GM23338 (cell line): ENCODE data around the gene ZNHIT1. TPM values are rescaled to one million over a fixed set of nuclear protein-coding genes. Genes with fewer than 3 reads are reported as not detected.

Source experiments
- ATAC-seq: fragments of 200-7000 bp; cut with Tn5 transposase; 3 replicates; pipeline ENCODE4 v1.9.1; 2020
- DNase-seq: peaks from one replicate; pipeline ENCODE4 v3.0.0-alpha.2; 2015; ENCODE audit warnings: low spot score
- H2AFZ ChIP-seq: fragments of 200-600 bp; sonication (generic); 2 replicates; pipeline ENCODE4 v1.8.0; 2016; ENCODE audit warnings: antibody characterized with exemption, mild to moderate bottlenecking, moderate library complexity
- H3F3A ChIP-seq: fragments of 200-600 bp; sonication (generic); replicated peaks from 2 replicates; pipeline ENCODE4 v1.8.0; 2017; ENCODE audit warnings: antibody characterized with exemption, mixed run types, low read depth
- H3K27ac ChIP-seq: fragments of 200-600 bp; sonication (generic); 2 replicates; pipeline ENCODE4 v1.6.1; 2016; ENCODE audit warnings: low read depth
- H3K27me3 ChIP-seq: fragments of 200-600 bp; sonication (generic); 2 replicates; pipeline ENCODE4 v1.8.0; 2016; ENCODE audit warnings: mild to moderate bottlenecking, mixed run types, moderate library complexity; ENCODE audit not compliant: insufficient read depth
- H3K36me3 ChIP-seq: fragments of 200-600 bp; sonication (generic); 2 replicates; pipeline ENCODE4 v1.8.0; 2016; ENCODE audit warnings: mild to moderate bottlenecking; ENCODE audit not compliant: insufficient read depth
- H3K4me1 ChIP-seq: fragments of 200-600 bp; sonication (generic); 2 replicates; pipeline ENCODE4 v1.8.0; 2016; ENCODE audit warnings: mild to moderate bottlenecking, moderate library complexity; ENCODE audit not compliant: insufficient read depth
- H3K4me2 ChIP-seq: fragments of 200-600 bp; sonication (generic); 2 replicates; pipeline ENCODE4 v1.7.1; 2017; ENCODE audit warnings: mixed run types
- H3K4me3 ChIP-seq: fragments of 200-600 bp; sonication (generic); 2 replicates; pipeline ENCODE4 v1.6.1; 2016; ENCODE audit warnings: mixed run types
- H3K79me2 ChIP-seq: fragments of 200-600 bp; sonication (generic); replicated peaks from 2 replicates; pipeline ENCODE4 v1.8.0; 2017; ENCODE audit warnings: mild to moderate bottlenecking; ENCODE audit not compliant: insufficient read depth
- H3K9me2 ChIP-seq: fragments of 200-600 bp; sonication (generic); 2 replicates; pipeline ENCODE4 v1.8.0; 2017; ENCODE audit not compliant: insufficient read depth
- H4K20me1 ChIP-seq: fragments of 200-600 bp; sonication (generic); replicated peaks from 2 replicates; pipeline ENCODE4 v1.8.0; 2017; ENCODE audit warnings: mild to moderate bottlenecking; ENCODE audit not compliant: insufficient read depth
- H3K27ac Mint-ChIP-seq: 2 replicates; pipeline ENCODE4 v1.8.0; 2020; ENCODE audit warnings: inconsistent platforms, mild to moderate bottlenecking, moderate library complexity, mixed read lengths
- H3K27me3 Mint-ChIP-seq: 3 replicates; pipeline ENCODE4 v1.8.0; 2022; ENCODE audit warnings: low read depth, mild to moderate bottlenecking, moderate library complexity, mixed read lengths, inconsistent platforms; ENCODE audit not compliant: insufficient read depth, poor library complexity
- H3K36me3 Mint-ChIP-seq: 3 replicates; pipeline ENCODE4 v1.8.0; 2021; ENCODE audit warnings: low read depth, mild to moderate bottlenecking, inconsistent platforms, moderate library complexity, mixed read lengths
- H3K4me1 Mint-ChIP-seq: 3 replicates; pipeline ENCODE4 v1.8.0; 2020; ENCODE audit warnings: mild to moderate bottlenecking, inconsistent platforms, mixed read lengths
- H3K4me3 Mint-ChIP-seq: 3 replicates; pipeline ENCODE4 v1.8.0; 2021; ENCODE audit warnings: moderate library complexity, mild to moderate bottlenecking, inconsistent platforms, mixed read lengths
- H3K9me3 Mint-ChIP-seq: 3 replicates; pipeline ENCODE4 v1.8.0; 2020; ENCODE audit warnings: moderate library complexity, mild to moderate bottlenecking, inconsistent platforms, mixed read lengths
- CREB1 ChIP-seq: fragments of 250-450 bp; sonication (Bioruptor Pico); IDR thresholded peaks from 2 replicates; pipeline ENCODE4 v1.5.0; 2020; ENCODE audit warnings: low read depth, mild to moderate bottlenecking, moderate library complexity
- CTCF ChIP-seq, 2 experiments: fragments of 200-600 bp in 1 of 2; sonication (generic) in 1 of 2; conservative IDR thresholded peaks; 2 replicates each; pipeline versions ENCODE4 v1.5.1 to v1.6.1; 2016 to 2017; ENCODE audit warnings: antibody characterized with exemption in 2 of 2, low read depth in 2 of 2, mild to moderate bottlenecking in 2 of 2, moderate library complexity in 1 of 2
- ETS1 ChIP-seq: IDR thresholded peaks from 2 replicates; pipeline ENCODE4 v1.6.1; 2016; ENCODE audit warnings: antibody characterized with exemption
- EZH2 ChIP-seq: fragments of 200-600 bp; sonication (generic); IDR thresholded peaks from one replicate; pipeline ENCODE4 v1.8.0; 2017; ENCODE audit warnings: antibody characterized with exemption, mild to moderate bottlenecking, low read depth; ENCODE audit not compliant: unreplicated experiment
- EZH2phosphoT487 ChIP-seq: fragments of 200-600 bp; sonication (generic); IDR thresholded peaks from one replicate; pipeline ENCODE4 v1.8.1; 2018; ENCODE audit warnings: antibody characterized with exemption; ENCODE audit not compliant: unreplicated experiment
- JUNB ChIP-seq: IDR thresholded peaks from one replicate; pipeline ENCODE4 v1.6.1; 2016; ENCODE audit warnings: antibody characterized with exemption; ENCODE audit not compliant: unreplicated experiment
- NANOG ChIP-seq: IDR thresholded peaks from 2 replicates; pipeline ENCODE4 v1.6.1; 2016; ENCODE audit warnings: antibody characterized with exemption, borderline replicate concordance
- POLR2AphosphoS5 ChIP-seq: IDR thresholded peaks from 2 replicates; pipeline ENCODE4 v1.6.1; 2016; ENCODE audit warnings: antibody characterized with exemption, low read depth
- STAT1 ChIP-seq: IDR thresholded peaks from one replicate; pipeline ENCODE4 v1.6.1; 2016; ENCODE audit warnings: antibody characterized with exemption; ENCODE audit not compliant: unreplicated experiment
- ZNF114 ChIP-seq: fragments of 250-450 bp; sonication (Bioruptor Pico); IDR thresholded peaks from 2 replicates; pipeline ENCODE4 v1.5.0; 2020; ENCODE audit warnings: mild to moderate bottlenecking, moderate library complexity
- ZNF331 ChIP-seq: fragments of 250-450 bp; sonication (Bioruptor Pico); IDR thresholded peaks from 2 replicates; pipeline ENCODE4 v1.5.0; 2020; ENCODE audit warnings: low read depth, mild to moderate bottlenecking, moderate library complexity
- ZNF462 ChIP-seq: fragments of 250-450 bp; sonication (Bioruptor Pico); IDR thresholded peaks from 2 replicates; pipeline ENCODE4 v1.5.0; 2020; ENCODE audit warnings: mild to moderate bottlenecking, moderate library complexity
- polyA plus RNA-seq: library from polyadenylated mRNA; unstranded; fragments of >200 nt; fragmentation: Nextera tagmentation; extraction: Ambion mirVana; gene quantifications from 2 replicates; pipeline ENCODE4 v1.2.1, GENCODE V29; 2016
- total RNA-seq: library from RNA; depleted of rRNA; stranded (reverse); fragments of >200 nt; shearing (Covaris generic); gene quantifications from 2 replicates; pipeline ENCODE4 v1.2.3, GENCODE V29; 2014
- TF ChIP-seq, protein P1 (sequence below): IDR thresholded peaks from one replicate; pipeline ENCODE4 v1.6.1; 2018; ENCODE audit warnings: antibody characterized with exemption; ENCODE audit not compliant: unreplicated experiment

Gene ZNHIT1
- total and polyA plus RNA-seq, 2 experiments from 2014 or later: 64.6 to 113 TPM

DNA sequence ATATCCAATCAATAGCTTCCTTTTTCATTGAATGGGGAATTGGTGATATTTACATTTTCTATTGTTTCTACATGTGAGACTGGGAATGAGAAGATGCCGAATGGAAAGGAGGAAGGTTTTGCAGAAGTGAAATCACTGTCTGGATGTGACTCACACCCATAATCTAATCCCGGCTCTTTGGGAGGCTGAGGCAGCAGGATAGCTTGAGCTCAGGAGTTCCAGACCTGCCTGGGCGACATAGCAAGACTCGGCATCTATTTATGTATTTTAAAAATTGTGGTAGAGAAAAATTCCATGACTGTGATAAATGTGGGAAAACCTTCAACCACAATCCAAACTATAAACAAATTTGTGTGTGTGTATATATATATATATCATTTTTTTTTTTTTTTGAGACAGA, 37.8 kb downstream of the ZNHIT1 start:
- Mint-ChIP-seq H3K9me3 (no peaks in the 10 kb centered on the region; the same call in 2 of the 3 replicates), H3K4me1 (peaks cover 9% of the 10 kb centered on the region), H3K36me3 (peaks cover 5% of the 10 kb centered on the region; the same call in 1 of the 3 replicates), H3K27ac (no peak overlapping the region), H3K27me3 (peaks cover 5% of the 10 kb centered on the region), H3K4me3 (no peak overlapping the region)
- H3K79me2 ChIP-seq: peaks cover 12% of the 10 kb centered on the region
- H3K9me2 ChIP-seq: no peaks in the 10 kb centered on the region
- no peak overlapping the region for H3K4me3 ChIP-seq
- ATAC-seq (no peak), DNase-seq (no peak)
- H3K4me1 ChIP-seq: peaks cover 6% of the 10 kb centered on the region; the same call in 1 of the 2 replicates
- peaks cover 6% of the 10 kb centered on the region; the same call in 1 of the 2 replicates for H4K20me1 ChIP-seq
- H3K4me2 ChIP-seq: no peak overlapping the region
- TF ChIP-seq ZNF462 (no peak), ZNF331 (CRISPR knock-in tag) (no peak), CREB1 (no peak), STAT1 (no peak), POLR2AphosphoS5 (no peak), ETS1 (no peak), NANOG (no peak), CTCF (conservative IDR thresholded peaks at IDR 0.05; ENCODE audit: low read depth in 2 of 2) (no peak), EZH2phosphoT487 (no peak), ZNF114 (CRISPR knock-in tag) (no peak), JUNB (no peak), EZH2 (no peak)
- TF ChIP-seq, protein P1, sequence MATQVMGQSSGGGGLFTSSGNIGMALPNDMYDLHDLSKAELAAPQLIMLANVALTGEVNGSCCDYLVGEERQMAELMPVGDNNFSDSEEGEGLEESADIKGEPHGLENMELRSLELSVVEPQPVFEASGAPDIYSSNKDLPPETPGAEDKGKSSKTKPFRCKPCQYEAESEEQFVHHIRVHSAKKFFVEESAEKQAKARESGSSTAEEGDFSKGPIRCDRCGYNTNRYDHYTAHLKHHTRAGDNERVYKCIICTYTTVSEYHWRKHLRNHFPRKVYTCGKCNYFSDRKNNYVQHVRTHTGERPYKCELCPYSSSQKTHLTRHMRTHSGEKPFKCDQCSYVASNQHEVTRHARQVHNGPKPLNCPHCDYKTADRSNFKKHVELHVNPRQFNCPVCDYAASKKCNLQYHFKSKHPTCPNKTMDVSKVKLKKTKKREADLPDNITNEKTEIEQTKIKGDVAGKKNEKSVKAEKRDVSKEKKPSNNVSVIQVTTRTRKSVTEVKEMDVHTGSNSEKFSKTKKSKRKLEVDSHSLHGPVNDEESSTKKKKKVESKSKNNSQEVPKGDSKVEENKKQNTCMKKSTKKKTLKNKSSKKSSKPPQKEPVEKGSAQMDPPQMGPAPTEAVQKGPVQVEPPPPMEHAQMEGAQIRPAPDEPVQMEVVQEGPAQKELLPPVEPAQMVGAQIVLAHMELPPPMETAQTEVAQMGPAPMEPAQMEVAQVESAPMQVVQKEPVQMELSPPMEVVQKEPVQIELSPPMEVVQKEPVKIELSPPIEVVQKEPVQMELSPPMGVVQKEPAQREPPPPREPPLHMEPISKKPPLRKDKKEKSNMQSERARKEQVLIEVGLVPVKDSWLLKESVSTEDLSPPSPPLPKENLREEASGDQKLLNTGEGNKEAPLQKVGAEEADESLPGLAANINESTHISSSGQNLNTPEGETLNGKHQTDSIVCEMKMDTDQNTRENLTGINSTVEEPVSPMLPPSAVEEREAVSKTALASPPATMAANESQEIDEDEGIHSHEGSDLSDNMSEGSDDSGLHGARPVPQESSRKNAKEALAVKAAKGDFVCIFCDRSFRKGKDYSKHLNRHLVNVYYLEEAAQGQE: no peak
- no peak overlapping the region for H2AFZ ChIP-seq
- 0 out of 2 replicates have a peak, but pooled peaks cover 2% of the 10 kb centered on the region for H3F3A ChIP-seq
- no peak overlapping the region; the same call in 1 of the 2 replicates for H3K27ac ChIP-seq
- no peaks in the 10 kb centered on the region for H3K27me3 ChIP-seq
- no peaks in the 10 kb centered on the region for H3K36me3 ChIP-seq
